IMR-90 (cell line): ENCODE results near the gene FHAD1. TPM values are rescaled to one million over a fixed set of nuclear protein-coding genes. Genes with fewer than 3 reads are reported as not detected.

Experiments
- ATAC-seq: fragments of 200-7000 bp; cut with Tn5 transposase; 2 replicates; pipeline ENCODE4 v1.9.1; 2020; ENCODE audit warnings: low read depth, mild to moderate bottlenecking, moderate library complexity
- BruUV-seq: library from RNA; stranded (reverse); fragments of 400-500 nt; replicated peaks from 2 replicates; lab custom pipeline; 2021; lab: Mats Ljungman, UMichigan
- CTCF ChIA-PET: fragments of 300-600 bp; formaldehyde crosslinking; extraction: SDS; loops from one replicate; lab custom pipeline; 2021; ENCODE audit warnings: antibody characterized with exemption; lab: Yijun Ruan, JAX
- POLR2A ChIA-PET: fragments of 300-600 bp; sonication (Branson Sonifier 250); formaldehyde crosslinking; loops from one replicate; lab custom pipeline; 2022; ENCODE audit warnings: antibody characterized with exemption; ENCODE audit not compliant: unreplicated experiment; lab: Charles Lee
- DNase-seq: peaks from one replicate; pipeline ENCODE4 v3.0.0; 2013
- H2AFZ ChIP-seq: replicated peaks from 2 replicates; pipeline ENCODE3; 2013; ENCODE audit warnings: low read length, mild to moderate bottlenecking; ENCODE audit not compliant: poor library complexity
- H2AK5ac ChIP-seq: 2 replicates; pipeline ENCODE4 v1.6.1; 2013; ENCODE audit warnings: low read depth, low read length, inconsistent platforms
- H2AK9ac ChIP-seq: replicated peaks from 2 replicates; pipeline ENCODE3; 2013; ENCODE audit warnings: mild to moderate bottlenecking, low read depth, low read length, moderate library complexity; ENCODE audit not compliant: poor library complexity
- H2BK120ac ChIP-seq: 2 replicates; pipeline ENCODE4 v1.6.1; 2013; ENCODE audit warnings: low read depth, low read length, inconsistent platforms
- H2BK15ac ChIP-seq: 3 replicates; pipeline ENCODE4 v1.6.1; 2013; ENCODE audit warnings: low read depth, low read length, inconsistent platforms
- H2BK20ac ChIP-seq: 2 replicates; pipeline ENCODE4 v1.6.1; 2013; ENCODE audit warnings: low read depth, mild to moderate bottlenecking, inconsistent platforms, low read length, moderate library complexity
- H2BK5ac ChIP-seq: 2 replicates; pipeline ENCODE4 v1.6.1; 2013; ENCODE audit warnings: mild to moderate bottlenecking, low read depth, low read length, inconsistent platforms; ENCODE audit not compliant: poor library complexity, severe bottlenecking
- H3K14ac ChIP-seq: replicated peaks from 2 replicates; pipeline ENCODE4 v1.6.1; 2013; ENCODE audit warnings: low read depth, low read length, inconsistent platforms
- H3K18ac ChIP-seq: 2 replicates; pipeline ENCODE4 v1.6.1; 2013; ENCODE audit warnings: low read depth, low read length, control low read depth
- H3K23ac ChIP-seq: 2 replicates; pipeline ENCODE4 v1.6.1; 2013; ENCODE audit warnings: low read depth, low read length, inconsistent platforms
- H3K27ac ChIP-seq: 2 replicates; pipeline ENCODE4 v1.5.1; 2013; ENCODE audit warnings: mild to moderate bottlenecking, control low read depth, low read length; ENCODE audit not compliant: insufficient read depth
- H3K27me3 ChIP-seq: 2 replicates; pipeline ENCODE4 v1.6.1; 2013; ENCODE audit warnings: low read length; ENCODE audit not compliant: control insufficient read depth, insufficient read depth
- H3K36me3 ChIP-seq: 2 replicates; pipeline ENCODE4 v1.6.1; 2013; ENCODE audit warnings: low read length, mixed read lengths; ENCODE audit not compliant: control insufficient read depth, insufficient read depth
- H3K4ac ChIP-seq: 2 replicates; pipeline ENCODE4 v1.6.1; 2013; ENCODE audit warnings: low read depth, low read length, inconsistent platforms
- H3K4me1 ChIP-seq: 2 replicates; pipeline ENCODE4 v1.6.1; 2013; ENCODE audit warnings: low read length, mixed read lengths; ENCODE audit not compliant: control insufficient read depth, insufficient read depth
- H3K4me2 ChIP-seq: 2 replicates; pipeline ENCODE4 v1.6.1; 2013; ENCODE audit warnings: low read depth, mild to moderate bottlenecking, control low read depth, low read length, moderate library complexity
- H3K4me3 ChIP-seq: 2 replicates; pipeline ENCODE4 v1.5.1; 2013; ENCODE audit warnings: low read depth, mild to moderate bottlenecking, control low read depth, low read length, moderate library complexity; ENCODE audit not compliant: insufficient read depth
- H3K56ac ChIP-seq: 2 replicates; pipeline ENCODE4 v1.6.1; 2013; ENCODE audit warnings: low read length, inconsistent platforms; ENCODE audit not compliant: insufficient read depth; ENCODE audit errors: extremely low read depth
- H3K79me1 ChIP-seq, 2 experiments: 2 replicates each; pipeline ENCODE4 v1.6.1; 2013; ENCODE audit warnings: low read length in 2 of 2, inconsistent platforms in 1 of 2, low read depth in 1 of 2
- H3K9ac ChIP-seq: 2 replicates; pipeline ENCODE4 v1.6.1; 2013; ENCODE audit warnings: low read depth, low read length, control low read depth
- H3K9me1 ChIP-seq: 2 replicates; pipeline ENCODE4 v1.6.1; 2013; ENCODE audit warnings: low read length, inconsistent platforms; ENCODE audit not compliant: insufficient read depth
- H3K9me3 ChIP-seq: 2 replicates; pipeline ENCODE4 v1.6.1; 2013; ENCODE audit warnings: low read length; ENCODE audit not compliant: control insufficient read depth, insufficient read depth
- H4K20me1 ChIP-seq: 2 replicates; pipeline ENCODE4 v1.6.1; 2013; ENCODE audit warnings: low read length, inconsistent platforms; ENCODE audit not compliant: insufficient read depth
- H4K5ac ChIP-seq: 2 replicates; pipeline ENCODE4 v1.6.1; 2013; ENCODE audit warnings: mild to moderate bottlenecking, low read depth, low read length, control low read depth
- H4K8ac ChIP-seq, 2 experiments: 2 replicates each; pipeline ENCODE4 v1.6.1; 2013; ENCODE audit warnings: low read depth in 2 of 2, low read length in 2 of 2, control low read depth in 1 of 2, inconsistent platforms in 1 of 2
- H4K91ac ChIP-seq: 2 replicates; pipeline ENCODE4 v1.6.1; 2013; ENCODE audit warnings: low read depth, low read length, inconsistent platforms; ENCODE audit not compliant: insufficient read depth
- CEBPB ChIP-seq: IDR thresholded peaks from 2 replicates; pipeline ENCODE4 v1.6.1; 2012; ENCODE audit warnings: low read depth, low read length, improper control_type of control experiment
- CHD1 ChIP-seq: IDR thresholded peaks from 2 replicates; pipeline ENCODE4 v1.6.1; 2012; ENCODE audit warnings: low read depth, low read length, improper control_type of control experiment
- CTCF ChIP-seq: conservative IDR thresholded peaks from 2 replicates; pipeline ENCODE4 v1.5.1; 2012; ENCODE audit warnings: mild to moderate bottlenecking, low read depth, low read length, improper control_type of control experiment
- FOS ChIP-seq: fragments of 150-350 bp; IDR thresholded peaks from 2 replicates; pipeline ENCODE4 v1.6.1; 2016; ENCODE audit warnings: low read depth, low read length
- MAFK ChIP-seq: IDR thresholded peaks from 2 replicates; pipeline ENCODE4 v1.6.1; 2012; ENCODE audit warnings: low read depth, low read length, improper control_type of control experiment
- MXI1 ChIP-seq: IDR thresholded peaks from 2 replicates; pipeline ENCODE4 v1.6.1; 2012; ENCODE audit warnings: low read depth, mild to moderate bottlenecking, low read length, moderate library complexity, borderline replicate concordance
- NFE2L2 ChIP-seq: fragments of 150-350 bp; IDR thresholded peaks from 2 replicates; pipeline ENCODE4 v1.6.1; 2016; ENCODE audit warnings: low read depth, mild to moderate bottlenecking, low read length
- POLR2A ChIP-seq: IDR thresholded peaks from 2 replicates; pipeline ENCODE4 v1.6.1; 2012; ENCODE audit warnings: mild to moderate bottlenecking, low read depth, low read length
- RAD21 ChIP-seq: IDR thresholded peaks from 2 replicates; pipeline ENCODE4 v1.6.1; 2012; ENCODE audit warnings: low read length, improper control_type of control experiment
- RFX5 ChIP-seq: IDR thresholded peaks from 2 replicates; pipeline ENCODE4 v1.8.0; 2012; ENCODE audit warnings: low read depth, mild to moderate bottlenecking, low read length, moderate library complexity
- SMC3 ChIP-seq: fragments of 150-350 bp; IDR thresholded peaks from 2 replicates; pipeline ENCODE4 v1.6.1; 2016; ENCODE audit warnings: low read depth, mild to moderate bottlenecking, antibody characterized with exemption, low read length, moderate library complexity
- USF2 ChIP-seq: fragments of 150-350 bp; IDR thresholded peaks from 2 replicates; pipeline ENCODE4 v1.6.1; 2017; ENCODE audit warnings: mild to moderate bottlenecking, antibody characterized with exemption, low read length, low read depth
- WGBS, 2 experiments: methylation state at CpG; one replicate each; pipeline versions ENCODE4 v1.1.5 to v1.1.7; 2013; ENCODE audit warnings: missing lambda C conversion rate in 2 of 2; ENCODE audit not compliant: insufficient read length in 1 of 2; ENCODE audit errors: extremely low coverage in 2 of 2; 5-methylcytosine and 5-hydroxymethylcytosine counted together
- dilution Hi-C: fragments of 300-500 bp; cut with HindIII; formaldehyde crosslinking; loops from one replicate; pipeline ENCODE4 v1.14.3; 2018; ENCODE audit warnings: low sequenced_read_pairs; ENCODE audit not compliant: unreplicated experiment
- in situ Hi-C: fragments of 300-500 bp; cut with MboI; formaldehyde crosslinking; loops from 3 replicates; pipeline ENCODE4 v1.14.3; 2019; ENCODE audit warnings: low sequenced_read_pairs, inconsistent platforms, mixed read lengths
- intact Hi-C: fragments of 100-400 bp; cut with micrococcal nuclease; formaldehyde crosslinking; loops from 2 replicates; pipeline ENCODE4 v1.10.0; 2022
- polyA plus RNA-seq, 3 experiments: library from polyadenylated mRNA; depleted of rRNA; stranded (reverse); fragments of >200 nt; gene quantifications; 2 replicates each; pipeline ENCODE4 v1.2.3, GENCODE V29; 2012; ENCODE audit warnings: low replicate concordance in 1 of 3
- total RNA-seq: library from RNA; depleted of rRNA; stranded (reverse); fragments of >200 nt; gene quantifications from 2 replicates; pipeline ENCODE4 v1.2.3, GENCODE V29; 2012

The FHAD1 gene
- total and polyA plus RNA-seq, 2 of the 4 experiments (the other 2 are of a cell fraction): not detected

- ATAC-seq (no peak), DNase-seq (no peak)
- Histone ChIP-seq H3K36me3 (no peaks in the 10 kb centered on the region), H2AK9ac (no peak overlapping the region), H3K4me1 (peaks cover 3% of the 10 kb centered on the region; the same call in 1 of the 2 replicates), H3K4me3 (no peak overlapping the region), H2AK5ac (no peak overlapping the region), H4K20me1 (no peaks in the 10 kb centered on the region), H3K27ac (no peak overlapping the region), H3K79me1 (no peaks in the 10 kb centered on the region), H2BK120ac (no peak overlapping the region), H3K9me3 (no peaks in the 10 kb centered on the region), H3K27me3 (no peaks in the 10 kb centered on the region; the same call in 1 of the 2 replicates), H3K18ac (no peak overlapping the region), H4K8ac (no peak overlapping the region), H2AFZ (no peak overlapping the region), H3K56ac (no peak overlapping the region), H3K14ac (no peak overlapping the region), H3K4me2 (no peak overlapping the region), H3K23ac (no peak overlapping the region), H4K5ac (no peak overlapping the region), H4K91ac (no peak overlapping the region), H2BK20ac (no peak overlapping the region), H3K9me1 (peaks cover 5% of the 10 kb centered on the region; the same call in 1 of the 2 replicates), H2BK15ac (no peak overlapping the region), H2BK5ac (no peak overlapping the region), H3K9ac (no peak overlapping the region), H3K4ac (no peak overlapping the region)
- TF ChIP-seq NFE2L2 (no peak), CHD1 (no peak), RAD21 (no peak), USF2 (no peak), SMC3 (no peak), FOS (no peak), RFX5 (no peak), CTCF (no peak), POLR2A (no peak), MXI1 (no peak), CEBPB (no peak), MAFK (no peak)
- ChIA-PET POLR2A (no interaction called here), CTCF (interaction anchor here (0.6 kb wide), 1 partner anchor 69 kb away, joined by 4 read pairs; no protein-coding TSS in a partner anchor)
- no TSS peak for BruUV-seq
- WGBS, 2 experiments: 100% methylated on average over 1 of the region's 2 CpGs; no CpG with 5 or more reads in 1 of the 2 experiments
- dilution Hi-C loops (no loop called here), intact Hi-C loops (no loop called here), in situ Hi-C loops (no loop called here)
These were observed 15.0 kb downstream of the FHAD1 start for GRCh38 chr1:15262003-15262377.
